GM19099 (cell line): ENCODE results near the gene HDHD2.

Source experiments
- POLR2A ChIP-seq: IDR thresholded peaks from 3 replicates; pipeline ENCODE4 v1.6.1; 2011; ENCODE audit warnings: low read depth; ENCODE audit not compliant: insufficient read length; ENCODE audit errors: extremely low read depth

HDHD2 gene

GRCh38 chr18:47095810-47096209 lies 54.5 kb downstream of the HDHD2 start:
- TF ChIP-seq POLR2A, result no peak

- no peak for TF ChIP-seq POLR2A
Observed at GRCh38 chr18:47087676-47088075, 62.6 kb downstream of the HDHD2 start.

- no peak for TF ChIP-seq POLR2A
Observed at GRCh38 chr18:47081578-47081977, 68.7 kb downstream of the HDHD2 start.

GRCh38 chr18:47080872-47081271 lies 69.4 kb downstream of the HDHD2 start:
- no peak for TF ChIP-seq POLR2A

DNA sequence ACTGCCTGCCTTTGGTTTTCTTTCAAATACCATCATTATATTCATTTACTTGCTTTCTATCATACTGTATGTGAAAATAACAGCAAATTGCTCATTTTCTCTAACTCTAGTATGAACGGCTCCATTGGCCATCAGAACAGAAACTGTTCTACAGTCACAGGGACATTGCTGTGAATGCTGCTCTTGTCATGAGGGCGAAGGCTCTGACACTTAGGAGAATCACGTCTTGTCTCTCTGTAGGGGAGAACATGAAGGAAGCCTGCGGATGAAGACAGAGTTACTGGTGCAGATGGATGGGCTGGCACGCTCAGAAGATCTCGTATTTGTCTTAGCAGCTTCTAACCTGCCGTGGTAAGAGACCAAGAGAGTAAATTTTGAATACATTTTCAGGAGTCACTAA lies 73.2 kb downstream of the HDHD2 start:
- no peak for TF ChIP-seq POLR2A

- no peak for TF ChIP-seq POLR2A
Observed at GRCh38 chr18:47075098-47075883, 75.0 kb downstream of the HDHD2 start.

GRCh38 chr18:47067648-47068047 lies 82.7 kb downstream of the HDHD2 start:
- no peak for TF ChIP-seq POLR2A

GRCh38 chr18:47063096-47063495 lies 87.2 kb downstream of the HDHD2 start:
- TF ChIP-seq POLR2A, result no peak

GRCh38 chr18:47062471-47062870 lies 87.8 kb downstream of the HDHD2 start:
- no peak for TF ChIP-seq POLR2A
